PC-9 (cell line): ENCODE results near the gene CCDC107. TPM values are rescaled to one million over a fixed set of nuclear protein-coding genes. Genes with fewer than 3 reads are reported as not detected.

ENCODE experiments used
- BruUV-seq: library from RNA; stranded (reverse); fragments of 400-500 nt; replicated peaks from 2 replicates; lab custom pipeline; 2021; lab: Mats Ljungman, UMichigan
- CTCF ChIA-PET: fragments of 300-600 bp; sonication (Branson Sonifier 250); formaldehyde crosslinking; loops from one replicate; lab custom pipeline; 2022; ENCODE audit warnings: antibody characterized with exemption; lab: Charles Lee
- POLR2A ChIA-PET: fragments of 300-600 bp; sonication (Branson Sonifier 250); formaldehyde crosslinking; loops from one replicate; lab custom pipeline; 2022; ENCODE audit warnings: antibody characterized with exemption; ENCODE audit not compliant: unreplicated experiment; lab: Charles Lee
- DNase-seq, 2 experiments: peaks; one replicate each; pipeline versions ENCODE4 v3.0.0 to v3.0.0-alpha.2; 2015 to 2022; ENCODE audit warnings: mixed read lengths in 1 of 2
- H2AFZ ChIP-seq: fragments of 200-600 bp; sonication (generic); 2 replicates; pipeline ENCODE4 v1.8.1; 2017; ENCODE audit warnings: antibody characterized with exemption
- H3F3A ChIP-seq: fragments of 200-600 bp; sonication (generic); 2 replicates; pipeline ENCODE4 v1.8.1; 2017; ENCODE audit warnings: antibody characterized with exemption, mild to moderate bottlenecking, low read depth; ENCODE audit not compliant: insufficient read depth
- H3K27ac ChIP-seq: fragments of 200-600 bp; sonication (generic); 2 replicates; pipeline ENCODE4 v1.6.1; 2016; ENCODE audit warnings: mixed run types
- H3K27me3 ChIP-seq: fragments of 200-600 bp; sonication (generic); 2 replicates; pipeline ENCODE4 v1.6.1; 2016; ENCODE audit warnings: low read depth, mixed run types; ENCODE audit not compliant: insufficient read depth
- H3K36me3 ChIP-seq: fragments of 200-600 bp; sonication (generic); 2 replicates; pipeline ENCODE4 v1.6.1; 2016; ENCODE audit warnings: low read depth, mixed run types
- H3K4me1 ChIP-seq: fragments of 200-600 bp; sonication (generic); replicated peaks from 2 replicates; pipeline ENCODE4 v1.6.1; 2016; ENCODE audit warnings: mixed run types; ENCODE audit not compliant: insufficient read depth
- H3K4me2 ChIP-seq: fragments of 200-600 bp; sonication (generic); 2 replicates; pipeline ENCODE4 v1.6.1; 2017; ENCODE audit warnings: mixed run types
- H3K4me3 ChIP-seq: fragments of 200-600 bp; sonication (generic); 2 replicates; pipeline ENCODE4 v1.6.1; 2016; ENCODE audit warnings: mixed run types
- H3K79me2 ChIP-seq: fragments of 200-600 bp; sonication (generic); 2 replicates; pipeline ENCODE4 v1.6.1; 2017; ENCODE audit warnings: low read depth, mixed run types
- H3K9me2 ChIP-seq: fragments of 200-600 bp; sonication (generic); 2 replicates; pipeline ENCODE4 v1.8.1; 2017; ENCODE audit warnings: mild to moderate bottlenecking; ENCODE audit not compliant: insufficient read depth
- H3K9me3 ChIP-seq: fragments of 200-600 bp; sonication (generic); 2 replicates; pipeline ENCODE4 v1.8.1; 2016; ENCODE audit warnings: low read depth; ENCODE audit not compliant: insufficient read depth
- H4K20me1 ChIP-seq: fragments of 200-600 bp; sonication (generic); 2 replicates; pipeline ENCODE4 v1.8.1; 2017; ENCODE audit not compliant: insufficient read depth
- CTCF ChIP-seq: fragments of 200-600 bp; sonication (generic); conservative IDR thresholded peaks from 2 replicates; pipeline ENCODE4 v1.6.1; 2017; ENCODE audit warnings: mixed run types, antibody characterized with exemption, mild to moderate bottlenecking, moderate library complexity
- EZH2 ChIP-seq: fragments of 200-600 bp; sonication (generic); IDR thresholded peaks from 2 replicates; pipeline ENCODE4 v1.8.0; 2017; ENCODE audit warnings: antibody characterized with exemption, low read depth
- intact Hi-C: fragments of 100-400 bp; cut with micrococcal nuclease; formaldehyde crosslinking; loops from one replicate; pipeline ENCODE4 v1.10.0; 2022; ENCODE audit not compliant: unreplicated experiment
- total RNA-seq: library from RNA; stranded (reverse); gene quantifications from 2 replicates; pipeline ENCODE4 v1.2.3, GENCODE V29; 2021

Gene CCDC107
- total RNA-seq, 1 experiment from 2014 or later, result 6.9 TPM

DNA sequence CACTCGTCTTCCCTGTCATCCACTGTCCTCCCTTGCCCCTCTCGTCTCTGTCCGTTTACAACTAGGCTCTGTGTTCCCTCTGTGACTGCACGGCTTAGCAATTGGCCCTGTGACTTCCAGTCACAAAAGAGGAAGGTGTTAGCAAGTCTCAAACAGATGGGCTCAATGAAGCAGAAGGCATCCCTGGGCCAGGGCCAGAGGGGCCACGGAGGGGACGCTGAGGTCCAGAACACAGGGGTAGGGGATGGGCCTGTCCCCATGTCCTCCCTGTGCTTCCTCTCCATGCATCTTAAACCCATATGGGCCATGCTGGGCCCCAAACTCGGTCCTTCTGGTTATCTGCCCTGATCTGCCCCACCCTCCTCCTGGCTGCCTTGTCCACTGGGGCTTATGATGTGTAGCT is 39.8 kb upstream of the CCDC107 start, which contains the start of gene CD72:
TSS of gene CD72 (minus strand) at position 89 of the 403 bp plus-strand sequence. CDS start 110 bp downstream, outside the sequence.
- TF ChIP-seq EZH2 (no peak), CTCF (no peak)
- no TSS peak for BruUV-seq
- Histone ChIP-seq H3K27me3 (no peaks in the 10 kb centered on the region), H3F3A (no peaks in the 10 kb centered on the region), H3K4me1 (no peaks in the 10 kb centered on the region), H3K4me3 (no peak within 1 kb of the TSS), H3K9me2 (no peaks in the 10 kb centered on the region), H3K9me3 (no peaks in the 10 kb centered on the region), H3K79me2 (no peaks in the 10 kb centered on the region), H3K4me2 (no peak within 1 kb of the TSS), H2AFZ (no peak within 1 kb of the TSS), H3K36me3 (no peaks in the 10 kb centered on the region), H4K20me1 (no peaks in the 10 kb centered on the region), H3K27ac (no peak within 1 kb of the TSS)
- ChIA-PET CTCF (no interaction called here), POLR2A (no interaction called here)
- intact Hi-C loops, result no loop called here
- no peak for DNase-seq

- no peak overlapping the region for H3K27ac ChIP-seq
- no peaks in the 10 kb centered on the region for H3K4me1 ChIP-seq
- TF ChIP-seq CTCF, result no peak
- ChIA-PET POLR2A (no interaction called here), CTCF (no interaction called here)
- H3K79me2 ChIP-seq, result no peaks in the 10 kb centered on the region
- no peak for DNase-seq
- H3K36me3 ChIP-seq, result no peaks in the 10 kb centered on the region
- BruUV-seq, result no TSS peak
- intact Hi-C loops, result no loop called here
- H3K4me3 ChIP-seq, result no peak overlapping the region
- no peaks in the 10 kb centered on the region for H3K27me3 ChIP-seq
- H2AFZ ChIP-seq, result no peak overlapping the region
- no peaks in the 10 kb centered on the region for H3K9me2 ChIP-seq
- H3K9me3 ChIP-seq, result no peaks in the 10 kb centered on the region
- no peaks in the 10 kb centered on the region for H4K20me1 ChIP-seq
- H3K4me2 ChIP-seq, result no peak overlapping the region
- H3F3A ChIP-seq, result no peaks in the 10 kb centered on the region
Measured at GRCh38 chr9:35618854-35619799, 39.0 kb upstream of the CCDC107 start.

DNA sequence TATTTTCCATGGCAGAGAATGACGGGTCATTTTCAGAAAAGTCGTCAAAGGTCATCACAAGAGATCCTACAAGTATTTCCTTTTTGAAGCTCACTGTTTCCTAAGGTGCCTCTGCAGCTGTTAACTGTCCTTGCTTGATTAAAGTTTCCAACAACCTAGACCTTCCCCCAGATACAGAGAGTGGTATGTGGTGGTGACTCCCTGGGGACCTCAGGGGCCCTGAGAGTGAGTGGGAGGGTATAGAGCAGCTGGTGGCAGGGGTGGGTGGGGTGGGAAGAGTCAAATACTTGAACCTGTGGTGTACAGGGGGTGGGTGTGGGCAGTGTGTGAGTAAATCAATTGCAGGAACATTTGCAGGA is 38.3 kb upstream of the CCDC107 start:
- Histone ChIP-seq H3K4me2 (no peak overlapping the region), H3K9me3 (no peaks in the 10 kb centered on the region), H3K4me3 (no peak overlapping the region), H2AFZ (no peak overlapping the region), H3K27me3 (no peaks in the 10 kb centered on the region), H3K9me2 (no peaks in the 10 kb centered on the region), H3K36me3 (no peaks in the 10 kb centered on the region), H3K79me2 (no peaks in the 10 kb centered on the region), H3K27ac (no peak overlapping the region), H3K4me1 (no peaks in the 10 kb centered on the region), H3F3A (no peaks in the 10 kb centered on the region), H4K20me1 (no peaks in the 10 kb centered on the region)
- no TSS peak for BruUV-seq
- CTCF ChIA-PET, result interaction anchor here (0.6 kb wide), 1 partner anchor 407 kb away, joined by 10 read pairs; no protein-coding TSS in a partner anchor
- POLR2A ChIA-PET, result no interaction called here
- TF ChIP-seq EZH2 (no peak), CTCF (no peak)
- DNase-seq, result no peak
- intact Hi-C loops, result no loop called here
